K562 (cell line): Measurements from ENCODE around the gene ZNG1E.
"Not testable (repeated sequence)": the region's sequence is repeated elsewhere in the genome, so short reads cannot be mapped to it uniquely, and the experiment has no call there.

Source experiments
- CTCF ChIP-seq, 3 experiments: IDR thresholded peaks in 2 of 3; conservative IDR thresholded peaks in 1 of 3; 2 replicates each; pipeline ENCODE4 v1.5.1; 2011 to 2012; ENCODE audit warnings: low read length in 3 of 3, mild to moderate bottlenecking in 3 of 3, control low read depth in 2 of 3, improper control_type of control experiment in 1 of 3, inconsistent platforms in 1 of 3, low read depth in 1 of 3, mixed read lengths in 1 of 3, moderate library complexity in 1 of 3; ENCODE audit not compliant: insufficient read depth in 2 of 3
- GATAD2B ChIP-seq: fragments of 450-650 bp; IDR thresholded peaks from 2 replicates; pipeline ENCODE4 v1.6.1; 2017; ENCODE audit warnings: mild to moderate bottlenecking, borderline replicate concordance
- HOXB6 ChIP-seq: fragments of 250-450 bp; sonication (Bioruptor Pico); IDR thresholded peaks from 2 replicates; pipeline ENCODE4 v1.5.1; 2022; ENCODE audit warnings: mild to moderate bottlenecking, borderline replicate concordance
- NFE2L1 ChIP-seq: fragments of 450-650 bp; IDR thresholded peaks from 2 replicates; pipeline ENCODE4 v1.6.1; 2016; ENCODE audit warnings: missing genetic modification characterization, low read depth, mild to moderate bottlenecking, missing compliant biosample characterization, moderate library complexity, borderline replicate concordance
- POLR2A ChIP-seq: fragments of 450-650 bp; conservative IDR thresholded peaks from 2 replicates; pipeline ENCODE4 v1.6.1; 2016
- RAD21 ChIP-seq, 2 experiments: fragments of 250-450 bp in 1 of 2; fragments of 450-650 bp in 1 of 2; sonication (Bioruptor Pico) in 1 of 2; formaldehyde crosslinking in 1 of 2; IDR thresholded peaks in 1 of 2; conservative IDR thresholded peaks in 1 of 2; 2 replicates each; pipeline versions ENCODE4 v1.4.0 to v1.8.0; 2020 to 2022; ENCODE audit warnings: mild to moderate bottlenecking in 2 of 2, moderate library complexity in 1 of 2
- SAFB2 ChIP-seq: fragments of 200-400 bp; formaldehyde crosslinking; IDR thresholded peaks from 2 replicates; pipeline ENCODE4 v1.6.1; 2018; ENCODE audit warnings: borderline replicate concordance, low read length, low read depth, moderate library complexity; ENCODE audit not compliant: severe bottlenecking
- ZNF282 ChIP-seq: sonication (generic); formaldehyde crosslinking; IDR thresholded peaks from 2 replicates; pipeline ENCODE4 v1.8.1; 2023; ENCODE audit warnings: missing genetic modification reagents
- ZNF830 ChIP-seq: fragments of 250-450 bp; sonication (Bioruptor Pico); IDR thresholded peaks from 2 replicates; pipeline ENCODE4 v1.5.0; 2021; ENCODE audit warnings: mild to moderate bottlenecking

- not testable (repeated sequence) for TF ChIP-seq CTCF (IDR thresholded peaks at IDR 0.05 in 2 of 3, conservative IDR thresholded peaks at IDR 0.05 in 1 of 3; ENCODE audit: insufficient read depth in 2 of 3, low read depth in 1 of 3, low read length in 3 of 3); POLR2A; ZNF282 (CRISPR knock-in tag); SAFB2; GATAD2B; NFE2L1 (tag); RAD21 (CRISPR knock-in tag; conservative IDR thresholded peaks at IDR 0.05 in 1 of 2, IDR thresholded peaks at IDR 0.05 in 1 of 2); ZNF830 (CRISPR knock-in tag); HOXB6 (CRISPR knock-in tag)
Observed at GRCh38 chr9:65678533-65678932, 2.8 kb downstream of the ZNG1E start.
